HepG2 (cell line): ENCODE measurements around the gene PSPH. TPM values are rescaled to one million over a fixed set of nuclear protein-coding genes. Genes with fewer than 3 reads are reported as not detected.

Source experiments
- AKAP8 ChIP-seq: sonication (generic); formaldehyde crosslinking; IDR thresholded peaks from 2 replicates; pipeline ENCODE4 v1.5.1; 2020; ENCODE audit warnings: mild to moderate bottlenecking, missing genetic modification reagents
- ATF1 ChIP-seq: IDR thresholded peaks from 2 replicates; pipeline ENCODE4 v1.6.1; 2016; ENCODE audit warnings: mild to moderate bottlenecking, control low read depth
- CHD4 ChIP-seq: fragments of 200-600 bp; sonication (generic); IDR thresholded peaks from 2 replicates; pipeline ENCODE4 v1.7.0; 2017; ENCODE audit warnings: mild to moderate bottlenecking, low read length, borderline replicate concordance
- FOXO1 ChIP-seq: sonication (generic); formaldehyde crosslinking; IDR thresholded peaks from 2 replicates; pipeline ENCODE4 v1.4.0; 2020; ENCODE audit warnings: missing genetic modification reagents
- FUBP1 ChIP-seq: sonication (generic); formaldehyde crosslinking; IDR thresholded peaks from 2 replicates; pipeline ENCODE4 v1.5.1; 2020; ENCODE audit warnings: missing genetic modification reagents, mild to moderate bottlenecking, borderline replicate concordance
- MBD4 ChIP-seq: IDR thresholded peaks from 2 replicates; pipeline ENCODE4 v1.6.1; 2012; ENCODE audit warnings: low read length, inconsistent platforms, borderline replicate concordance
- ONECUT2 ChIP-seq: sonication (generic); formaldehyde crosslinking; IDR thresholded peaks from 2 replicates; pipeline ENCODE4 v1.4.0; 2020; ENCODE audit warnings: missing genetic modification reagents
- POLR2AphosphoS5 ChIP-seq: IDR thresholded peaks from 2 replicates; pipeline ENCODE4 v1.6.1; 2012; ENCODE audit warnings: low read depth, low read length
- SMAD1 ChIP-seq: sonication (generic); formaldehyde crosslinking; IDR thresholded peaks from 2 replicates; pipeline ENCODE4 v1.4.0; 2020; ENCODE audit warnings: missing genetic modification reagents, low read depth, mild to moderate bottlenecking, borderline replicate concordance
- ZNF598 ChIP-seq: sonication (generic); formaldehyde crosslinking; IDR thresholded peaks from 2 replicates; pipeline ENCODE4 v1.5.1; 2020; ENCODE audit warnings: mild to moderate bottlenecking, missing genetic modification reagents, borderline replicate concordance
- ZNF629 ChIP-seq: sonication (generic); formaldehyde crosslinking; conservative IDR thresholded peaks from 2 replicates; pipeline ENCODE4 v1.5.0; 2020; ENCODE audit warnings: missing genetic modification reagents
- polyA plus RNA-seq, 8 experiments: library from polyadenylated mRNA; depleted of rRNA in 3 of 8; stranded (reverse) in 7 of 8; unstranded in 1 of 8; fragments of >200 nt; fragmentation: Illumina TruSeq in 4 of 8; extraction: Trizol in 4 of 8; gene quantifications; 2 replicates each; pipeline versions ENCODE4 v1.2.1 to v1.2.3, GENCODE V29; 2011 to 2016; ENCODE audit warnings: low read depth in 4 of 8, missing spikeins in 1 of 8, mixed read lengths in 1 of 8; ENCODE audit not compliant: insufficient read depth in 1 of 8
- total RNA-seq, 5 experiments: library from RNA; depleted of rRNA; stranded (reverse); fragments of >200 nt; fragmentation: Illumina TruSeq; extraction: Trizol; gene quantifications; 2 replicates each; pipeline ENCODE4 v1.2.3, GENCODE V29; 2016; ENCODE audit warnings: low read depth in 1 of 5
- TF ChIP-seq, protein P1 (sequence below): sonication (generic); formaldehyde crosslinking; IDR thresholded peaks from 2 replicates; pipeline ENCODE4 v1.4.0; 2020; ENCODE audit warnings: mild to moderate bottlenecking, missing genetic modification reagents
- TF ChIP-seq, protein P2 (sequence below): sonication (generic); formaldehyde crosslinking; IDR thresholded peaks from 2 replicates; pipeline ENCODE4 v1.5.0; 2020; ENCODE audit warnings: mild to moderate bottlenecking, missing genetic modification reagents, moderate library complexity
- TF ChIP-seq, protein P3 (sequence below): sonication (generic); formaldehyde crosslinking; IDR thresholded peaks from 2 replicates; pipeline ENCODE4 v1.8.0; 2022; ENCODE audit warnings: mild to moderate bottlenecking, missing genetic modification reagents, moderate library complexity
- TF ChIP-seq, protein P4 (sequence below), 2 experiments: fragments of 450-650 bp in 1 of 2; sonication (generic) in 1 of 2; formaldehyde crosslinking in 1 of 2; IDR thresholded peaks; 2 replicates each; pipeline versions ENCODE4 v1.6.1 to v1.8.0; 2016 to 2022; ENCODE audit warnings: antibody characterized with exemption in 1 of 2, mild to moderate bottlenecking in 1 of 2, missing genetic modification reagents in 1 of 2

The PSPH gene
- total and polyA plus RNA-seq, 2 of the 13 experiments (the other 11 are each of a cell fraction or from before 2014, with no cell fraction given): 85.5 to 124 TPM

DNA sequence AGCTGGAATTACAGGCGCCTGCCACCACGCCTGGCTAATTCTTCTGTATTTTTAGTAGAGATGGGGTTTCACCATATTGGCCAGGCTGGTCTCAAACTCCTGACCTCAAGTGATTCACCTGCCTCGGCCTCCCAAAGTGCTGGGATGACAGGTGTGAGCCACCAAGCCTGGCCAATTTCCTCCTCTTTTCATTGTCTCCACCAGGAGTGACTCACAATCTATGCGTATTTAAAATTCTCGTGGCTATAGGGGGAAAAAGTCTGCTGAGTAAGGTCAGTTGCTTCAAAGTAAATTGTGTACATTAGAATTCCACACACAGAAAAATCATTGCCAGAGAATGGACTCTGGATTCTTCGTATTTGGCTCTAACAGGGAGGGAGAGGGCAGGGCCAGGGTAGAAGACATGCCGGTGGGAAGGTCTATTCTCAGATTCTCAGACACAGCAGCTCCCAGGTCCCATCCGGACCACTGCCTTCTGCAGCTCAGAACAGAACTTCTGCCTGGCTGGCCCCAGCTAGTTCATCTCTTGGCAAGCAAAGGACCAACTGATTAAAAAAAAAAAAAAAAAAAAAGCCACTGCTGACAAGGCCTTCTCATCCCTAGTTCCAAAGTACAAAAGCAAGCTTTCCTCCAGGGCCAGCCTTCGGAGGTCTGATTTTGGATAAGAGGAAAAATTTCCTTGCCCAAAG lies 22.2 kb downstream of the PSPH start (continued):
- TF ChIP-seq, protein P1, sequence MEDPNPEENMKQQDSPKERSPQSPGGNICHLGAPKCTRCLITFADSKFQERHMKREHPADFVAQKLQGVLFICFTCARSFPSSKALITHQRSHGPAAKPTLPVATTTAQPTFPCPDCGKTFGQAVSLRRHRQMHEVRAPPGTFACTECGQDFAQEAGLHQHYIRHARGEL (CRISPR knock-in tag): no peak
- no peak for TF ChIP-seq SMAD1 (CRISPR knock-in tag)
- TF ChIP-seq, protein P2, sequence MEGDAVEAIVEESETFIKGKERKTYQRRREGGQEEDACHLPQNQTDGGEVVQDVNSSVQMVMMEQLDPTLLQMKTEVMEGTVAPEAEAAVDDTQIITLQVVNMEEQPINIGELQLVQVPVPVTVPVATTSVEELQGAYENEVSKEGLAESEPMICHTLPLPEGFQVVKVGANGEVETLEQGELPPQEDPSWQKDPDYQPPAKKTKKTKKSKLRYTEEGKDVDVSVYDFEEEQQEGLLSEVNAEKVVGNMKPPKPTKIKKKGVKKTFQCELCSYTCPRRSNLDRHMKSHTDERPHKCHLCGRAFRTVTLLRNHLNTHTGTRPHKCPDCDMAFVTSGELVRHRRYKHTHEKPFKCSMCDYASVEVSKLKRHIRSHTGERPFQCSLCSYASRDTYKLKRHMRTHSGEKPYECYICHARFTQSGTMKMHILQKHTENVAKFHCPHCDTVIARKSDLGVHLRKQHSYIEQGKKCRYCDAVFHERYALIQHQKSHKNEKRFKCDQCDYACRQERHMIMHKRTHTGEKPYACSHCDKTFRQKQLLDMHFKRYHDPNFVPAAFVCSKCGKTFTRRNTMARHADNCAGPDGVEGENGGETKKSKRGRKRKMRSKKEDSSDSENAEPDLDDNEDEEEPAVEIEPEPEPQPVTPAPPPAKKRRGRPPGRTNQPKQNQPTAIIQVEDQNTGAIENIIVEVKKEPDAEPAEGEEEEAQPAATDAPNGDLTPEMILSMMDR (CRISPR knock-in tag): 0 out of 2 replicates have a peak, but pooled peaks have one; percentile 9
- no peak for TF ChIP-seq FOXO1 (CRISPR knock-in tag)
- TF ChIP-seq POLR2AphosphoS5: no peak
- peak; percentile 58; the same call in 1 of the 2 replicates for TF ChIP-seq ONECUT2 (CRISPR knock-in tag)
- TF ChIP-seq, protein P3, sequence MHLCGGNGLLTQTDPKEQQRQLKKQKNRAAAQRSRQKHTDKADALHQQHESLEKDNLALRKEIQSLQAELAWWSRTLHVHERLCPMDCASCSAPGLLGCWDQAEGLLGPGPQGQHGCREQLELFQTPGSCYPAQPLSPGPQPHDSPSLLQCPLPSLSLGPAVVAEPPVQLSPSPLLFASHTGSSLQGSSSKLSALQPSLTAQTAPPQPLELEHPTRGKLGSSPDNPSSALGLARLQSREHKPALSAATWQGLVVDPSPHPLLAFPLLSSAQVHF (CRISPR knock-in tag): no peak
- no peak for TF ChIP-seq FUBP1 (CRISPR knock-in tag)
- TF ChIP-seq ZNF629 (CRISPR knock-in tag): no peak
- no peak for TF ChIP-seq ZNF598 (CRISPR knock-in tag)
- peak; percentile 68; the same call in 1 of the 2 replicates for TF ChIP-seq CHD4
- TF ChIP-seq ATF1 (CRISPR knock-in tag): no peak
- TF ChIP-seq, protein P4, sequence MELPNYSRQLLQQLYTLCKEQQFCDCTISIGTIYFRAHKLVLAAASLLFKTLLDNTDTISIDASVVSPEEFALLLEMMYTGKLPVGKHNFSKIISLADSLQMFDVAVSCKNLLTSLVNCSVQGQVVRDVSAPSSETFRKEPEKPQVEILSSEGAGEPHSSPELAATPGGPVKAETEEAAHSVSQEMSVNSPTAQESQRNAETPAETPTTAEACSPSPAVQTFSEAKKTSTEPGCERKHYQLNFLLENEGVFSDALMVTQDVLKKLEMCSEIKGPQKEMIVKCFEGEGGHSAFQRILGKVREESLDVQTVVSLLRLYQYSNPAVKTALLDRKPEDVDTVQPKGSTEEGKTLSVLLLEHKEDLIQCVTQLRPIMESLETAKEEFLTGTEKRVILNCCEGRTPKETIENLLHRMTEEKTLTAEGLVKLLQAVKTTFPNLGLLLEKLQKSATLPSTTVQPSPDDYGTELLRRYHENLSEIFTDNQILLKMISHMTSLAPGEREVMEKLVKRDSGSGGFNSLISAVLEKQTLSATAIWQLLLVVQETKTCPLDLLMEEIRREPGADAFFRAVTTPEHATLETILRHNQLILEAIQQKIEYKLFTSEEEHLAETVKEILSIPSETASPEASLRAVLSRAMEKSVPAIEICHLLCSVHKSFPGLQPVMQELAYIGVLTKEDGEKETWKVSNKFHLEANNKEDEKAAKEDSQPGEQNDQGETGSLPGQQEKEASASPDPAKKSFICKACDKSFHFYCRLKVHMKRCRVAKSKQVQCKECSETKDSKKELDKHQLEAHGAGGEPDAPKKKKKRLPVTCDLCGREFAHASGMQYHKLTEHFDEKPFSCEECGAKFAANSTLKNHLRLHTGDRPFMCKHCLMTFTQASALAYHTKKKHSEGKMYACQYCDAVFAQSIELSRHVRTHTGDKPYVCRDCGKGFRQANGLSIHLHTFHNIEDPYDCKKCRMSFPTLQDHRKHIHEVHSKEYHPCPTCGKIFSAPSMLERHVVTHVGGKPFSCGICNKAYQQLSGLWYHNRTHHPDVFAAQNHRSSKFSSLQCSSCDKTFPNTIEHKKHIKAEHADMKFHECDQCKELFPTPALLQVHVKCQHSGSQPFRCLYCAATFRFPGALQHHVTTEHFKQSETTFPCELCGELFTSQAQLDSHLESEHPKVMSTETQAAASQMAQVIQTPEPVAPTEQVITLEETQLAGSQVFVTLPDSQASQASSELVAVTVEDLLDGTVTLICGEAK (IDR thresholded peaks at IDR 0.05): no peak
- TF ChIP-seq, protein P4 (CRISPR knock-in tag; IDR thresholded peaks at IDR 0.05): no peak
- TF ChIP-seq AKAP8 (CRISPR knock-in tag): no peak
- no peak; the same call in 1 of the 2 replicates for TF ChIP-seq MBD4
